Cortex of kidney (tissue), 1 donor: ENCODE data around the gene CRAMP1.

Experiments
- DNase-seq: peaks from one replicate; lab custom pipeline; 2025; lab: John Stamatoyannopoulos, UW

CRAMP1 gene

GRCh38 chr16:1635070-1635469 lies 22.9 kb downstream of the CRAMP1 start:
- DNase-seq, result no peak

GRCh38 chr16:1637526-1637925 lies 25.4 kb downstream of the CRAMP1 start:
- DNase-seq, result no peak

DNA sequence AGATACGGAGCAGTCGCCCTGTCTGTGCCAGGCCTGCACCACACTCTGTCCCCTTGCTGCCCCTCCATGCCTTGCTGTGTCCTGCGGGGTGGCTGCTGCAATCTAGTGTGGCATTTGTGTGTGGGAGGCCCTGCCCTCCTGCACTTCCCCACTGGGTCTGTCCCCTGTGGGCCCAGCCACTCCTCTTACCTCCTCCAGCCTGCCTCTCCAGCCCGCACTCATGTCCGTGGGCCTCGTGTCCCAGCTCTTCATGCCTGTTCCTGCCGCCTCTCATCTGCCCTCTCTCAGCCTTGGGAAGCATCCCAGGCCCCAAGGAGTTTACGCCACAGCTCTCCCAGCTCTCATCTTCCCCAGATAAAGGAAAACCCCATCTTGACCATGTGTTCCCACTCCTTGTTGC lies 26.6 kb downstream of the CRAMP1 start:
- no peak for DNase-seq

GRCh38 chr16:1639282-1639681 lies 27.1 kb downstream of the CRAMP1 start:
- DNase-seq, result no peak

GRCh38 chr16:1639860-1640259 lies 27.7 kb downstream of the CRAMP1 start:
- DNase-seq, result no peak

- DNase-seq, result no peak
Observed at GRCh38 chr16:1640261-1640941, 28.2 kb downstream of the CRAMP1 start.

GRCh38 chr16:1641261-1641660 lies 29.1 kb downstream of the CRAMP1 start:
- no peak for DNase-seq

- DNase-seq, result no peak
Observed at GRCh38 chr16:1642148-1642547, 30.0 kb downstream of the CRAMP1 start.

DNA sequence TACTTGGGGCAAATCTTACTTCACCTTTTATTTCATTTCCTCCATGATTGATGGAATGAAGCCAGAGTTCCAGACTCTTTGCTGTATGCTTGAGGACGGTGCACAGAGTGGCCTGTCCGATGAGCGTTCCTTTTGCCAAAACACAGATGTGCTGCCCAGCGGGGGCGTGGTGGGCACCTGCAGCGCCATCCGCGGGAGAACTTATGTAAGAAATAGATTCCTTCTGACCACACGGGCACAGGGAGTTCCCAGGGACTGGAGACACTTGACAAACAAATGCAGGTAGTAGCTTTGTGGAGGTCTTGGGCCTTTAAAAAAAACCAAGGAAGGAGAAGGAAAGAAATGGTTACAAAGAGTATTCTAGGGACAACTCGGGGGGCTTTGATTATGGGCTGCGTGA lies 30.6 kb downstream of the CRAMP1 start:
- no peak for DNase-seq

DNA sequence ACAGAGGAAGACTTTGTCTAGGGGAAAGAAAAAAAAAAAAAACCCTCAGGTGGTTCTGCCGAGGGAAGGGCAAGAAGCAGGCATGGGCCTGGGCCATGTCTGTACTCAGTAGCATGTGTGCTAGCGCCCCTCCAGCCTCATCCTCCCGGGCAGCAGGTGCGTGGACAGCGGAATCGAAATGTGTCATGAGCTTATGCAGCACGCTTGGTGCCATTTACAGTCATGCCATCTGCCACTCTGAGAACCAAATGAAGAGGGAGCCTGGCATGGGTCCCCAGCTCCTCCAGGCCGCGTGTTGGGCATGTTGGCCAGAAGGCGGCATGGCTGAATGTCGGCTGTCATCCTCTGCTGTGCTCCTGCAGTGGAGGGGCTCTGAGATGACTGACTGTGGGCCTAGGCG lies 31.4 kb downstream of the CRAMP1 start:
- no peak for DNase-seq

GRCh38 chr16:1645914-1646525 lies 33.9 kb downstream of the CRAMP1 start:
- DNase-seq, result no peak

GRCh38 chr16:1647856-1648255 lies 35.7 kb downstream of the CRAMP1 start:
- DNase-seq, result no peak

GRCh38 chr16:1650131-1650530 lies 38.0 kb downstream of the CRAMP1 start:
- no peak for DNase-seq

DNA sequence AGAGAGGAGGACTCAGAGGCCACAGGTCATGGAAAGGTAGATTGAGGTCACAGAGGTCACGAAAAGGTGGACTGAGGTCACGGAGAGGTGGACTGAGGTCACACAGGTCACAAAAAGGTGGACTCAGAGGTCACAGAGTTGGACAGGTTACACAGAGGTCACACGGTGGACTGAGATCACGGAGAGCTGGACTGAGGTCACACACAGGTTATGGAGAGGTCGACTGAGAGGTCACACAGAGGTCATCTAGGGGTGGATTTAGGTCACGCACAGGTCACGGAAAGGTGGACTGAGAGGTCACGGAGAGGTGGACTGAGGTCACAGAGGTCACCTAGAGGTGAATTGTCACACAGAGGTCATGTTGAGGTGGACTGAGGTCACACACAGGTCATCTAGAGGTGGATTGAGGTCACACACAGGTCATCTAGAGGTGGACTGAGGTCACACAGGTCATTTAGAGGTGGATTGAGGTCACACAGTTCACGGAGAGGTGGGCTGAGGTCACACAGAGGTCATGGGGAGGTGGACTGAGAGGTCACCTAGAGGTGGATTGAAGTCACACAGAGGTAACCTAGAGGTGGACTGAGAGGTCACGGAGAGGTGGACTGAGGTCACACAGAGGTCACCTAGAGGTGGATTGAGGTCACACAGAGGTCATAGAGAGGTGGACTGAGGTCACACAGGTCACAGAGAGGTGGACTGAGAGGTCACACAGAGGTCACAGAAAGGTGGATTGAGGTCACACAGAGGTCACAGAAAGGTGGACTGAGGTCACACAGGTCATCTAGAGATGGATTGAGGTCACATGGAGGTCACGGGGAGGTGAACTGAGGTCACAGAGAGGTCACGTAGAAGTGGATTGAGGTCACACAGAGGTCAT lies 39.2 kb downstream of the CRAMP1 start:
- no peak for DNase-seq

DNA sequence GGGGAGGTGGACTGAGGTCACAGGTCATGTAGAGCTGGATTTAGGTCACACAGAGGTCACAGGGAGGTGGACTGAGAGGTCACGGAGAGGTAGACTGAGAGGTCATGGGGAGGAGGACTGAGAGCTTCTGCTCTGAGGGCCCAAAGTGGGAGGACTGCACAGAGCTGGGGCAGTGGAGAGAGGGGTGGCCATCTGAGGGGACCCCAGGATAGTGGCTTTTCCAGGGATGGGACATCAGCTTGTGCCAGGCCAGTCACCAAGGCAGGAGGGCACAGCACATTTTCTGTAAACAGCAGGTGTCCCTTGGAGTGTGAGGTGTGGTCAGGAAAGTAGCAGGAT lies 39.8 kb downstream of the CRAMP1 start:
- no peak for DNase-seq

GRCh38 chr16:1653023-1653422 lies 40.9 kb downstream of the CRAMP1 start:
- DNase-seq, result no peak

- no peak for DNase-seq
Observed at GRCh38 chr16:1654505-1655268, 42.5 kb downstream of the CRAMP1 start.

DNA sequence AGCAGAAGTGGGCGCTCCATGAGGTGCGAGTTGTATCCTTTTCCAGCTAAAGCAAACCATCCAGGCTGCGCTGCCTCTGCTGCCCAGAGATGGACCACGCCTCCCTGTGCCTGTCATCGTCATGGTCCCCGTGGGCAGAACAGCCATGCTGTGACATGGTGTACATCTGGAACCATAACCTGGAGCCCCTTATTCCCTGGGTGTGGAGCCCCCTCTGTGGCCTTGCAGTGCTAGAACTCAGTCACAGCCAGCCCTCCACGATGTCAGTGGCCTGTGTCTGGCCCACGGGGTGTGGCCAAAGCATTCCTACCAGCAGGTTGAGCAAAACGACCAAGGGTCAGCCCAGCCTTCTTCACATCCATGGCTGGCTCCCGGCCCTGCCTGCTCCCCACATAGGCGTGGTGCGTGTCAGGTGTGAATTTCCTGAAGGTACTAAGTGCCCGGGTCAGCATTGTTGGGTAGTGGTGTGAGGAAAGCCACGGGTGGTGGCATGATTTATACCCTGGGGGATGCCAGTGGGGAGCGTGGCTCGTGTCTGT lies 43.2 kb downstream of the CRAMP1 start:
- no peak for DNase-seq

DNA sequence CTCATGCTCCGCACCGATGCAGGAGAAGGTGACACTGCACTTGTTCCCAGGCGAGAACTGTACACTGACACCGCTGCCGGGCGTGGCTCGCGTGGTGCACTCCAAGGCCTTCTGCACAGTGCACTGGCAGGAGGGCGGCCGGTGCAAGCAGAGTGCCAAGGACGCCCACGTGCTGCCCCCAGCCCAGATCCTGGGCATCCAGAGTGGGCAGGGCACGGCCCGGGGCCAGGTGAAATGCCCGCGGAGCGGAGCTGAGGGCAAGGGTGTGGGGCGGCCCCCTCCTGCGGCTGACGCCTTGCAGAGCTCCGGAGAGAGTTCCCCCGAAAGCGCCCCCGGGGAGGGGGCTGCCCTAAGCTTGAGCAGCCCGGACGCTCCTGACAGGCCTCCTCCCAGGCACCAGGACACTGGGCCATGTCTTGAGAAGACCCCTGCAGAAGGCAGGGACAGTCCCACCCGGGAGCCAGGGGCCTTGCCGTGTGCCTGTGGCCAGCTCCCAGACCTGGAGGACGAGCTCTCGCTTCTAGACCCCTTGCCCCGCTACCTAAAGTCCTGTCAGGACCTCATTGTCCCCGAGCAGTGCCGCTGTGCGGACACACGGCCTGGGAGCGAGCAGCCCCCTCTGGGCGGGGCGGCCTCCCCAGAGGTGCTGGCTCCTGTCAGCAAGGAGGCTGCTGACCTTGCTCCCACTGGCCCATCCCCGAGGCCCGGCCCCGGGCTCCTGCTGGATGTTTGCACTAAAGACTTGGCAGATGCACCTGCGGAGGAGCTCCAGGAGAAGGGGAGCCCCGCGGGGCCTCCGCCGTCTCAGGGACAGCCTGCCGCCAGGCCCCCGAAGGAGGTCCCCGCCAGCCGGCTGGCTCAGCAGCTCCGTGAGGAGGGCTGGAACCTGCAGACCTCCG lies 44.0 kb downstream of the CRAMP1 start:
- DNase-seq, result no peak

DNA sequence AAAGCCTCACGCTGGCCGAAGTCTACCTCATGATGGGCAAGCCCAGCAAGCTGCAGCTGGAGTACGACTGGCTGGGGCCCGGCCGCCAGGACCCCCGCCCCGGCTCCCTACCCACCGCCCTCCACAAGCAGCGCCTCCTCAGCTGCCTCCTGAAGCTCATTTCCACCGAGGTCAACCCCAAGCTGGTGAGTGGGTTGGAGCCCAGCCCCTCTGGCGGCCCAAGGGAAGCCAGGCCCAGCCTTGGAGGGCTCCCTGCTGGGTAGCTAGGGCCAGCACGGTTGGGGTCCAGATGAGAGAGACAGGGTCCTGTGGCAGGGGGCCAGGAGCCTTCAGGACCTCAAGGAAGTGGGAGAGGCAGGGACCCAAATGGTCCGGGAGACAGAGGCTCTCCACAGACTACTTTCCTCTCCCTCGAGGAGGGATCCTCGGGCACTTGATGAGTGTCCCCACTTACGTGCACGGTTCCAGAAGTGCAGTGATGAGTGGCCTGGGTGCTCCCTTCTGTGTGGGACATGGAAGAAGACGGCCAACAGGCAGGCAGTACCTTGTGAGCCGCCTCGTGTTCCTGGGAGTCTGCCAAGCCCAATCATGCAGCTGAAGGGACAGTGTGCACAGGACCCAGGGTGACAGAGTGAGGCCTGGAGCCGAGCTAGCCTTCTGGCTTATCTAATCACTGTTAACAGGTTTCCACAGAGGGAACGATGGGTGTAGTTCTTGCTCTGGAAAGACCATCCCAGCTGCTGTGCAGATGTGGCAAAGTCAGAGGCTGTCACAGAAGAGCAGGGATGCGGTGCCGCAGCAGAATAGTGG lies 44.9 kb downstream of the CRAMP1 start:
- no peak for DNase-seq
